Measurements from ENCODE around the gene DECR2.

- TF ChIP-seq CTCF (IDR thresholded peaks at IDR 0.05; ENCODE audit: low read depth, low read length, poor library complexity, severe bottlenecking): no peak
- no peak for TF ChIP-seq EZH2phosphoT487 (IDR thresholded peaks at IDR 0.05; ENCODE audit: borderline replicate concordance, low read length)
These were observed 35.2 kb upstream of the DECR2 start for GRCh38 chr16:366476-366875.
